C4-2B (cell line): ENCODE results near the gene TDP1.

Experiments used
- CTCF ChIP-seq: fragments of 450-650 bp; conservative IDR thresholded peaks from 2 replicates; pipeline ENCODE4 v1.5.1; 2017; ENCODE audit warnings: mild to moderate bottlenecking
- ZFX ChIP-seq: fragments of 450-650 bp; IDR thresholded peaks from 2 replicates; pipeline ENCODE4 v1.6.1; 2017

- TF ChIP-seq CTCF (no peak), ZFX (no peak)
Observed at GRCh38 chr14:89963288-89963978, 7.7 kb downstream of the TDP1 start.
